Measurements from ENCODE around the gene PDE4D. TPM values are rescaled to one million over a fixed set of nuclear protein-coding genes. Genes with fewer than 3 reads are reported as not detected.

PDE4D gene
- total and polyA plus RNA-seq, 2 of the 4 experiments (the other 2 are of a cell fraction) = 1.4 to 7.9 TPM

GRCh38 chr5:59887274-59887673, 6.3 kb downstream of the PDE4D start:
- Histone ChIP-seq H4K91ac (ENCODE audit: insufficient read depth, low read depth, low read length) (no peak overlapping the region), H2AFZ (replicated peaks; ENCODE audit: low read length, poor library complexity) (no peak overlapping the region), H3K36me3 (ENCODE audit: control insufficient read depth, insufficient read depth, low read length) (no peaks in the 10 kb centered on the region), H3K27ac (ENCODE audit: insufficient read depth, low read length) (no peak overlapping the region), H3K56ac (ENCODE audit: extremely low read depth, insufficient read depth, low read length) (no peak overlapping the region), H4K8ac (ENCODE audit: low read depth in 2 of 2, low read length in 2 of 2) (no peak overlapping the region), H2BK20ac (ENCODE audit: low read depth, low read length) (no peak overlapping the region), H3K4me3 (ENCODE audit: insufficient read depth, low read depth, low read length) (no peak overlapping the region), H2AK9ac (replicated peaks; ENCODE audit: low read depth, low read length, poor library complexity) (no peak overlapping the region), H3K4me1 (ENCODE audit: control insufficient read depth, insufficient read depth, low read length) (no peaks in the 10 kb centered on the region), H3K9me1 (ENCODE audit: insufficient read depth, low read length) (no peaks in the 10 kb centered on the region), H4K20me1 (ENCODE audit: insufficient read depth, low read length) (no peaks in the 10 kb centered on the region), H3K27me3 (ENCODE audit: control insufficient read depth, insufficient read depth, low read length) (peaks cover 8% of the 10 kb centered on the region), H3K18ac (ENCODE audit: low read depth, low read length) (no peak overlapping the region), H3K9me3 (ENCODE audit: control insufficient read depth, insufficient read depth, low read length) (no peaks in the 10 kb centered on the region), H3K79me1 (ENCODE audit: low read depth in 1 of 2, low read length in 2 of 2) (no peaks in the 10 kb centered on the region), H3K4me2 (ENCODE audit: low read depth, low read length) (no peak overlapping the region), H2BK120ac (ENCODE audit: low read depth, low read length) (no peak overlapping the region), H3K23ac (ENCODE audit: low read depth, low read length) (no peak overlapping the region), H2BK15ac (ENCODE audit: low read depth, low read length) (no peak overlapping the region), H3K4ac (ENCODE audit: low read depth, low read length) (no peak overlapping the region), H4K5ac (ENCODE audit: low read depth, low read length) (no peak overlapping the region), H2BK5ac (ENCODE audit: low read depth, low read length, poor library complexity, severe bottlenecking) (no peak overlapping the region), H3K9ac (ENCODE audit: low read depth, low read length) (no peak overlapping the region), H3K14ac (replicated peaks; ENCODE audit: low read depth, low read length) (no peak overlapping the region), H2AK5ac (ENCODE audit: low read depth, low read length) (no peak overlapping the region)
- ChIA-PET CTCF (no interaction called here), POLR2A (ENCODE audit: unreplicated experiment) (interaction anchor here (0.5 kb wide), 1 partner anchor 14 kb away, joined by 3 read pairs; no protein-coding TSS in a partner anchor)
- DNase-seq = no peak
- in situ Hi-C loops (cut with MboI; ENCODE audit: low sequenced_read_pairs) = no loop called here
- no peak for ATAC-seq (ENCODE audit: low read depth)
- intact Hi-C loops (cut with micrococcal nuclease) = no loop called here
- BruUV-seq (replicated peaks) = no TSS peak
- TF ChIP-seq, protein P1, sequence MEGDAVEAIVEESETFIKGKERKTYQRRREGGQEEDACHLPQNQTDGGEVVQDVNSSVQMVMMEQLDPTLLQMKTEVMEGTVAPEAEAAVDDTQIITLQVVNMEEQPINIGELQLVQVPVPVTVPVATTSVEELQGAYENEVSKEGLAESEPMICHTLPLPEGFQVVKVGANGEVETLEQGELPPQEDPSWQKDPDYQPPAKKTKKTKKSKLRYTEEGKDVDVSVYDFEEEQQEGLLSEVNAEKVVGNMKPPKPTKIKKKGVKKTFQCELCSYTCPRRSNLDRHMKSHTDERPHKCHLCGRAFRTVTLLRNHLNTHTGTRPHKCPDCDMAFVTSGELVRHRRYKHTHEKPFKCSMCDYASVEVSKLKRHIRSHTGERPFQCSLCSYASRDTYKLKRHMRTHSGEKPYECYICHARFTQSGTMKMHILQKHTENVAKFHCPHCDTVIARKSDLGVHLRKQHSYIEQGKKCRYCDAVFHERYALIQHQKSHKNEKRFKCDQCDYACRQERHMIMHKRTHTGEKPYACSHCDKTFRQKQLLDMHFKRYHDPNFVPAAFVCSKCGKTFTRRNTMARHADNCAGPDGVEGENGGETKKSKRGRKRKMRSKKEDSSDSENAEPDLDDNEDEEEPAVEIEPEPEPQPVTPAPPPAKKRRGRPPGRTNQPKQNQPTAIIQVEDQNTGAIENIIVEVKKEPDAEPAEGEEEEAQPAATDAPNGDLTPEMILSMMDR (conservative IDR thresholded peaks at IDR 0.05; ENCODE audit: low read depth, low read length) = no peak
- TF ChIP-seq CHD1 (IDR thresholded peaks at IDR 0.05; ENCODE audit: low read depth, low read length) (no peak), RAD21 (IDR thresholded peaks at IDR 0.05; ENCODE audit: low read length) (no peak), MAZ (IDR thresholded peaks at IDR 0.05; ENCODE audit: borderline replicate concordance, low read depth, low read length) (no peak), FOS (IDR thresholded peaks at IDR 0.05; ENCODE audit: low read depth, low read length) (no peak), MAFK (IDR thresholded peaks at IDR 0.05; ENCODE audit: low read depth, low read length) (no peak), NFE2L2 (IDR thresholded peaks at IDR 0.05; ENCODE audit: low read depth, low read length) (no peak), CEBPB (IDR thresholded peaks at IDR 0.05; ENCODE audit: low read depth, low read length) (no peak), BHLHE40 (IDR thresholded peaks at IDR 0.05; ENCODE audit: low read depth, low read length) (no peak), MXI1 (IDR thresholded peaks at IDR 0.05; ENCODE audit: borderline replicate concordance, low read depth, low read length) (no peak)
- dilution Hi-C loops (cut with HindIII; ENCODE audit: low sequenced_read_pairs, unreplicated experiment) = no loop called here
- WGBS, 2 experiments (ENCODE audit: extremely low coverage in 2 of 2, insufficient read length in 1 of 2) = no CpG with 5 or more reads among the region's 3 CpGs

Data from IMR-90 (cell line).